Glomerular visceral epithelial cell (primary cell): Measurements from ENCODE around the gene AMPH.

Experiments
- DNase-seq: peaks from one replicate; pipeline ENCODE4 v3.0.0-alpha.2; 2016; ENCODE audit errors: extremely low spot score

Gene AMPH

DNA sequence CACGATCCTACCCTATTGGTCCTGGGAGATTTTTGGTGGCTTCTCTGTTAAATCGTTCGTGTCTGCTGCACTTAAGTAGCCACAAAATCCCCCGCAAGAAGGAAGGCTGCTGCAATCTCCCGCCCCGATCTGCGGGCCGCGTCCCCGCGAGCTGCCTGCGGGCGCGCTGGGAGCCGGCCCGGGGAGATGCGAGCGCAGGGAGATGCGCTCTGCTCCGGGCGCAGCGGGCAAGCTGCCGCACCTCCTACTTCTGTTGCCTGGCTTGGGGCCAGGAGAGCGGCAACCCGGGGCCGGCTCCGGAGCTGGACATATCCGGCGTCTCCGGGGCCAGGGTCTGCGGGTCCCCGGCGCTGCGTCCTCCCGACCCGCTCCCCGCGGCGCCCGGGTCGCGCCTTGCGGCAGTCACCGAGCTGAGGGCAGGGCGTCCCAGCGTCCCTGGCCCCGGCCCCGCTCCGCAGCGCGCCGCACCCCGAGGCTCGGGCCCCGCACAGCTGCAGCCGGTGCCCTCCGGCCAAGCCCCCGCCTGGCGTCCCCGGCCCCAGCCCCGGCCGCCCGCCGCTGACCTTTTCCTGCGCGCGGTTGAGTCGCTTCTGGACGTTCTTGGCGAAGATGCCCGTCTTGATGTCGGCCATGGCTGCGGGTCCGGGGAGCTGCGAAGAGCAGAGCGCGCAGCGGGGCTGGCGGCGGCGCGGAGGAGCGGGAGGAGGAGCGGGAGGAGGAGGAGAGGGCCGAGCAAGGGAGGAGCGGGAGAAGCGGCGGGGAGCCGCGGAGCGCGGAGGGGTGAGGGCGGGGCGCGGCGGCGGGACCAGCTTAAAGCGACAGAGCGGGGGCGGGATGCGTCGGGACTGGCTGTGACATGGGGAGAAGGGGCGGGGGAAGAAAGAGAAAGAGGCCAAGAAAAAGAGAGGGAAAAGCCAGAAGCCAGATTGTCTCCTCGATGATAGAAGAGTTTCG is at the start of gene AMPH:
TSS of gene AMPH (minus strand) at position 654 of the 954 bp plus-strand sequence. CDS start at position 632, 22 bp downstream.
- peak; percentile 78 for DNase-seq

GRCh38 chr7:38679419-38679818 is 48.2 kb upstream of the AMPH start:
- no peak for DNase-seq

DNA sequence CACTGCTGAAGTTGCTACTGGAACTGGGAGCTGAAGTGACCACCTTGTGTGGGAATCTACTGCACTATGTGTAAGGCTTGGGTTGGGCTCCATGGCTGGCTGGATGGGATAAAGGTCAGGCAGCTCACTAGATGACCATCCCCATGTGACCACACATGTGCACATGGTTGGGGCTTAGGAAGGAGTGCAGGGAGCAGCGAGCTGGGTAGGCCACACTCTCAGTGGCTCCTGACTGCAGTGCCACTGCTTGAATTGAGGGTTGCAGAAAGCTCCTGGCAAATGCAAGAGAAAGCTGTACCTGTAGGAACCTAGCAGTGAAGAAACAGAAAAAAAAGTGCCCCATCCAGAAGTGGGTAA is 47.5 kb upstream of the AMPH start:
- DNase-seq: no peak

- DNase-seq: no peak
These were observed 47.0 kb upstream of the AMPH start for GRCh38 chr7:38677981-38678697.

DNA sequence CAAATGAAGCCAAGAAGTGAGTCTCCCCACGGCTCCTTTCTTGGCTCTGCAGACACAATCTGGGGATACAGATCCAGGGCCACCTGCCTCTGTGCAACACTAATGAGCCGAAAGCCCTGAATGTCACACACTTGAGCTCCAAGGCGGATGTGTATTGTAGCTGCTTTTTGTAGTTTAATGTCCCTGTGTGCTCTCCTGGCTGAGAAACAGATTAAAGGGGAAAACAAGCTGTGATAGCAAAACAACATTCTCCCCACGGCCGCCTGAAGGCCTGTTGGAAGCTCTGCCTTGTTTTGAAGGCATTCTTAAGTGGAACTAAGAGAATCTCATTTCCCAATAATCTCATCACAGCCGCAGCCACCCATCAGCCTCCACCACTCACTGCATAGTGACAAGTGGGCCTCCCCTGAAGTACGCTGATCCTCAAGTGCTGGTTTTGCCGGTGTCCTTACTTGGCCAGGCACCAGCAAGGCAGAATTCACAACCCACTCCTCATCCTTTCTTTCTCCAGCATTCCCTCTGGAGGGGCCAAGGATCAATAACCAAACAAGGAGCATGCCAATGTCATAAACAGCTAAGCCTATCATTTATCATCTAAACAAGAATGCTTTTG is 44.4 kb upstream of the AMPH start:
- DNase-seq: no peak

GRCh38 chr7:38674513-38674912 is 43.3 kb upstream of the AMPH start:
- no peak for DNase-seq

GRCh38 chr7:38673795-38674194 is 42.6 kb upstream of the AMPH start:
- no peak for DNase-seq

- no peak for DNase-seq
These were observed 41.0 kb upstream of the AMPH start for GRCh38 chr7:38671911-38672905.

DNA sequence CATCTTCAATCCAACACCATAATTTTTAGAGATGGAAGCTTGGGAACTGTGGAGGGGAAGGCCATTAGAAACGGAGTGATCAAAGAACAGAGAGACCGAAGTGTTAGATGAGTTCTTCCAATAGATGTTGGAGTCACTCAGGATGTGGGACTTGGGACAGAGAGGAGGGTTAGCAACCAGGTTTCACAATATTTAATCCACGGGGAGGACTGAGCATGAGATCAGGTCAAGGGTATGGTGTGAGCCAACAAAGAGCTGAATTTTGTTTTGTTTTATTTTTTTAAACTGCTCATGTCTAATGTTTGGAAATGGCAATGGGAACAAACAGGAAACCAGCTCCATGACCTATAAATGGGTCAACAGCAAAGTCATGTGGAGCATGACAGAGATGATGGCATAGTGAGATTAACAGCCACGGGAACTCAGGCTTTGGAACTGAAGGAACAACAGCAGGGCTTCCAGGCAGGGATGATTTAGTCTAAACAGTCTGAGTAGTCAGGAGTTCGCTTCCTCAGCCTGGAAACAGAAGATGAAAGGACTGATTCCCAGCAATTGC is 38.9 kb upstream of the AMPH start:
- no peak for DNase-seq

GRCh38 chr7:38664972-38665371 is 33.8 kb upstream of the AMPH start:
- DNase-seq: no peak

GRCh38 chr7:38660427-38661099 is 29.4 kb upstream of the AMPH start:
- DNase-seq: peak; percentile 50

DNA sequence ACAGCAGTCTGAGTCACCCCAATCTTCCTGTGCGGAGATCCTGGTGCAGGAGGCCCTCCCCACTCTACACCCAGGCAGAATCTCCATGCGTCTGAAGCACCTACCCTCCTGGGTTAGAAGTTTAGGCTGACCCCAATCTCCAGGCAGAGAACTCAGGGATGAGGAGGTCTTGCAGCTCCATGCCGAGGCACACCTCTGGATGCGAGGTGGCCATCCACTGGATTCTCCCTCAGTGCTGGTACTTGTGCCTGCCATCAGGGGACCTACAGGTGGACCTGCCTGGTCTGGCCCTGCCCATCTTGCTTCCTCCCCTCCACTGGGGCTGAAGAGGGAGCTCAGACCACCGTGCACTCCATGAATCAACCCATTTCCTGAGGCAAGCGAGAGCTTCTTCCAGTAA is 28.8 kb upstream of the AMPH start:
- DNase-seq: no peak

DNA sequence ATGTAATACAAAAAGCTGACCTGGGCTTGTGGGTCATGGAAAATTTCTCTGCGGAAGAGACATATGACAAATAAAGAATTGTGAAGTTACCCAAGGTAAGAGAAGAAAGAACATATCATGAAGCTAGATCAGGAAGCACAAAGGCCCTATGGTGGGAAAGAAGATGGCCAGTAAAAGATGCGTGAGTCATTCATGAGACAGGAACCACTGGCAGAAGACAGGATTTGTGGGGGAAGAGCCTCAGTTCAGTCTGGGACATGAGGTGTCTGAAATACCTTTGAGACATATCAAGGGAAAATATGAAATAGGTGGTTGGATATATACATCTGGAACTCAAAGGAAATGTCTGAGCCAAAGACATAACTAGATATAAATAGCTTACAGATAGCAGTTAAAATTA is 27.7 kb upstream of the AMPH start:
- DNase-seq: no peak

- no peak for DNase-seq
These were observed 25.8 kb upstream of the AMPH start for GRCh38 chr7:38656968-38657367.

DNA sequence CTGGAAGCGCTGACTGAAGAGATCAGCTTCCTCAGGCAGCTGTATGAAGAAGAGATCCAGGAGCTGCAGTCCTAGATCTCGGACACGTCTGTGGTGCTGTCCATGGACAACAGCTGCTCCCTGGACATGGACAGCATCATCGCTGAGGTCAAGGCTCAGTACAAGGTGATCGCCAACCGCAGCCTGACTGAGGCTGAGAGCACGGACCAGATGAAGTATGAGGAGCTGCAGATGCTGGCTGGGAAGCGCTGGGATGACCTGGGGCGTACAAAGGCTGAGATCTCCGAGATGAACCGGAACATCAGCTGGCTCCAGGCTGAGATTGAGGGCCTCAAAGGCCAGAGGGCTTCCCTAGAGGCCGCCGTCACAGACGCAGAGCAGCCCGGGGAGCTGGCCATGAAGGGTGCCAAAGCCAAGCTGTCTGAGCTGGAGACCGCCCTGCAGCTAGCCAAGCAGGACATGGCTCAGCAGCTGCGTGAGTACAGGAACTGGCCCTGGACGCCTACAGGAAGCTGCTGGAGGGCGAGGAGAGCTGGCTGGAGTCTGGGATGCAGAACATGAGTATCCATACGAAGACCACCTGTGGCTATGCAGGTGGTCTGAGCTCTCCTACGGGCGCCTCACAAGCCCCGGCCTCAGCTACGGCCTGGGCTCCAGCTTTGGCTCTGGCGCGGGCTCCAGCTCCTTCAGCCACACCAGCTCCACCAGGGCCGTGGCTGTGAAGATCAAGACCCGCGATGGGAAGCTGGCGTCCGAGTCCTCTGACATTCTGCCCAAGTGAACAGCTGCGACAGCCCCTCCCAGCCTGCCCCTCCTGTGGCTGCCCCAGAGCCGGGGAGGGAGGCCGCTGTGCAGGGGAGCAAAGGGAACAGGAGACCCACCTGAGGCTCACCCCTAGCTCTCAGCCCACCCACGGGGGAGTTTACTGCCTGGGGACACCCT is 24.9 kb upstream of the AMPH start:
- DNase-seq: no peak

DNA sequence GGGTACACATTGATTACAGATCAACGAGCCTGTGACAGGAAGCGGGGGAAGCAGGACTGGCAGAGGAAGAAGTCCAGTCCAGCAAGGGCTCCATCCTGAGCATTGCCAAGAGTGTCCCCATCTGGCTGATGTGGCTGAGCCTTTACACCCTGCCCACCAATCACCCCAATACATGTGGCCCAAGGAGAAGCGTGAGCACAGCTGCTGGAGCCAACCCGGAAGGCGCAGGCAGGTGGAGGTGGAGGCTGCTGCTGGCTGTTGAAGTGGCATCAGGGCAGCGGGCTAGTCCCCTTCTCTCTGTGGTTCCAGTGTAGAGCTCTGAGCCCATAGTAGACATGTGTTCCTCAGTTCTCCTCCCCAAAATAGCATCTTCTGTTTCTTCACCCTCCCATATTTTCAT is 6.8 kb upstream of the AMPH start:
- DNase-seq: no peak

DNA sequence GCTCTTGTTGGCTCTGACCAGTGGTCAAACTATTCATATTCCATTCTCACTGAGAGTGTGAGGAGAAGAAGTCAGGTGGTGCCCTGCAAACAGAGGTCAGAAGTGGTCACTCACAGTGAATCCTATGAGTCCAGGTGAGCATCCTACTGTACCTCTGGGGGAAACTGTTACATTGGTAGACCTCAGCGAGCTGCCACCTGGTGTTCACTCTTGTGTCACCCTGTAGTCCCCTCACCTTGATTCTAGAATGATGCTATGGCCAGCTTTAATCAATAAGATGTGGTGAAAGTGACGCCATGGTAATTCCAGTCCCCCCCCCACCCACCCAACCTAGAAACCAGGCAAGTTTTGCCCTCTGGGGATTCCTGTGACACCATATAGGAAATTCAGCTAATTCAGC is 1.2 kb upstream of the AMPH start:
- DNase-seq: no peak

- peak; percentile 44 for DNase-seq
These were observed 1.3 kb downstream of the AMPH start for GRCh38 chr7:38629651-38630510.
